ENCODE data around the gene SGSH.

- TF ChIP-seq CTCF (conservative IDR thresholded peaks at IDR 0.05 in 1 of 2, IDR thresholded peaks at IDR 0.05 in 1 of 2; ENCODE audit: extremely low read depth in 1 of 2, insufficient read depth in 1 of 2, low read depth in 1 of 2, low read length in 2 of 2) = no peak
- no peak for TF ChIP-seq EZH2 (IDR thresholded peaks at IDR 0.05; ENCODE audit: borderline replicate concordance, low read length)
Measured at GRCh38 chr17:80244871-80245509, 24.9 kb upstream of the SGSH start.

All from mammary epithelial cell (primary cell).